GM23338 (cell line): ENCODE data around the gene TEX44.

Experiments
- CREB1 ChIP-seq: fragments of 250-450 bp; sonication (Bioruptor Pico); IDR thresholded peaks from 2 replicates; pipeline ENCODE4 v1.5.0; 2020; ENCODE audit warnings: low read depth, mild to moderate bottlenecking, moderate library complexity
- CTCF ChIP-seq, 2 experiments: fragments of 200-600 bp in 1 of 2; sonication (generic) in 1 of 2; conservative IDR thresholded peaks; 2 replicates each; pipeline versions ENCODE4 v1.5.1 to v1.6.1; 2016 to 2017; ENCODE audit warnings: antibody characterized with exemption in 2 of 2, low read depth in 2 of 2, mild to moderate bottlenecking in 2 of 2, moderate library complexity in 1 of 2
- ETS1 ChIP-seq: IDR thresholded peaks from 2 replicates; pipeline ENCODE4 v1.6.1; 2016; ENCODE audit warnings: antibody characterized with exemption
- EZH2 ChIP-seq: fragments of 200-600 bp; sonication (generic); IDR thresholded peaks from one replicate; pipeline ENCODE4 v1.8.0; 2017; ENCODE audit warnings: antibody characterized with exemption, mild to moderate bottlenecking, low read depth; ENCODE audit not compliant: unreplicated experiment
- EZH2phosphoT487 ChIP-seq: fragments of 200-600 bp; sonication (generic); IDR thresholded peaks from one replicate; pipeline ENCODE4 v1.8.1; 2018; ENCODE audit warnings: antibody characterized with exemption; ENCODE audit not compliant: unreplicated experiment
- JUNB ChIP-seq: IDR thresholded peaks from one replicate; pipeline ENCODE4 v1.6.1; 2016; ENCODE audit warnings: antibody characterized with exemption; ENCODE audit not compliant: unreplicated experiment
- POLR2AphosphoS5 ChIP-seq: IDR thresholded peaks from 2 replicates; pipeline ENCODE4 v1.6.1; 2016; ENCODE audit warnings: antibody characterized with exemption, low read depth
- REST ChIP-seq: IDR thresholded peaks from one replicate; pipeline ENCODE4 v1.6.1; 2018; ENCODE audit warnings: antibody characterized with exemption; ENCODE audit not compliant: unreplicated experiment
- STAT1 ChIP-seq: IDR thresholded peaks from one replicate; pipeline ENCODE4 v1.6.1; 2016; ENCODE audit warnings: antibody characterized with exemption; ENCODE audit not compliant: unreplicated experiment
- ZNF114 ChIP-seq: fragments of 250-450 bp; sonication (Bioruptor Pico); IDR thresholded peaks from 2 replicates; pipeline ENCODE4 v1.5.0; 2020; ENCODE audit warnings: mild to moderate bottlenecking, moderate library complexity
- ZNF331 ChIP-seq: fragments of 250-450 bp; sonication (Bioruptor Pico); IDR thresholded peaks from 2 replicates; pipeline ENCODE4 v1.5.0; 2020; ENCODE audit warnings: low read depth, mild to moderate bottlenecking, moderate library complexity
- ZNF462 ChIP-seq: fragments of 250-450 bp; sonication (Bioruptor Pico); IDR thresholded peaks from 2 replicates; pipeline ENCODE4 v1.5.0; 2020; ENCODE audit warnings: mild to moderate bottlenecking, moderate library complexity

- peak; percentile 58 to 98 for TF ChIP-seq CTCF (conservative IDR thresholded peaks at IDR 0.05; ENCODE audit: low read depth in 2 of 2)
- TF ChIP-seq ZNF462 (CRISPR knock-in tag) = no peak
- no peak for TF ChIP-seq POLR2AphosphoS5
- no peak for TF ChIP-seq EZH2
- TF ChIP-seq CREB1 (CRISPR knock-in tag) = no peak
- no peak for TF ChIP-seq ZNF114
- no peak for TF ChIP-seq ETS1
- no peak for TF ChIP-seq EZH2phosphoT487
- no peak for TF ChIP-seq STAT1
- no peak for TF ChIP-seq REST
- TF ChIP-seq JUNB = no peak
- no peak for TF ChIP-seq ZNF331 (CRISPR knock-in tag)
These were observed 29.2 kb upstream of the TEX44 start for GRCh38 chr2:231563378-231563961.
